ENCODE measurements around the gene FGGY.

The FGGY gene

GRCh38 chr1:59329412-59330053, 32.6 kb downstream of the FGGY start:
- no peak overlapping the region for H3K27ac ChIP-seq
- TF ChIP-seq, protein P1, sequence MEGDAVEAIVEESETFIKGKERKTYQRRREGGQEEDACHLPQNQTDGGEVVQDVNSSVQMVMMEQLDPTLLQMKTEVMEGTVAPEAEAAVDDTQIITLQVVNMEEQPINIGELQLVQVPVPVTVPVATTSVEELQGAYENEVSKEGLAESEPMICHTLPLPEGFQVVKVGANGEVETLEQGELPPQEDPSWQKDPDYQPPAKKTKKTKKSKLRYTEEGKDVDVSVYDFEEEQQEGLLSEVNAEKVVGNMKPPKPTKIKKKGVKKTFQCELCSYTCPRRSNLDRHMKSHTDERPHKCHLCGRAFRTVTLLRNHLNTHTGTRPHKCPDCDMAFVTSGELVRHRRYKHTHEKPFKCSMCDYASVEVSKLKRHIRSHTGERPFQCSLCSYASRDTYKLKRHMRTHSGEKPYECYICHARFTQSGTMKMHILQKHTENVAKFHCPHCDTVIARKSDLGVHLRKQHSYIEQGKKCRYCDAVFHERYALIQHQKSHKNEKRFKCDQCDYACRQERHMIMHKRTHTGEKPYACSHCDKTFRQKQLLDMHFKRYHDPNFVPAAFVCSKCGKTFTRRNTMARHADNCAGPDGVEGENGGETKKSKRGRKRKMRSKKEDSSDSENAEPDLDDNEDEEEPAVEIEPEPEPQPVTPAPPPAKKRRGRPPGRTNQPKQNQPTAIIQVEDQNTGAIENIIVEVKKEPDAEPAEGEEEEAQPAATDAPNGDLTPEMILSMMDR (conservative IDR thresholded peaks at IDR 0.05) = no peak

GRCh38 chr1:59331686-59332620, 35.1 kb downstream of the FGGY start:
- H3K27ac ChIP-seq = no peak overlapping the region
- TF ChIP-seq, protein P1 (conservative IDR thresholded peaks at IDR 0.05) = no peak

DNA sequence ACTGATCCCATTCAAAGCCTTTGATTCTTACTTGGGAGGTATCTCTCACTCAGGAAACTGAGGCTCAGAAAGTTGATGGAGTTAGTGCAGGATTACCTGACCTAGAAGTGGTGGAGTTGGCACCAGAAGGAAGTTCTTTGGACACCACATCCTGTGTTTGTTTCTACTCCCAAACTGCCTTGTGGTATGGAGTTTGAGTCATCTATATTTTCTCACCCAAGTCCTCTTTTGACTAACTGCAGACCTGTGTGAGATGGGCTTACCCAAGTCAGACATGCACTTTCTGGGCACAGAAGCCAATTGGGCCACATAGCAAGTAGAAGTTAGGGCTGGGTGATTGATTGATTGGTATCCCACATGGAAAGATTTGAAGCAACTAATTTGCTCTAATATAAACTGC, 36.1 kb downstream of the FGGY start:
- H3K27ac ChIP-seq = no peak overlapping the region

DNA sequence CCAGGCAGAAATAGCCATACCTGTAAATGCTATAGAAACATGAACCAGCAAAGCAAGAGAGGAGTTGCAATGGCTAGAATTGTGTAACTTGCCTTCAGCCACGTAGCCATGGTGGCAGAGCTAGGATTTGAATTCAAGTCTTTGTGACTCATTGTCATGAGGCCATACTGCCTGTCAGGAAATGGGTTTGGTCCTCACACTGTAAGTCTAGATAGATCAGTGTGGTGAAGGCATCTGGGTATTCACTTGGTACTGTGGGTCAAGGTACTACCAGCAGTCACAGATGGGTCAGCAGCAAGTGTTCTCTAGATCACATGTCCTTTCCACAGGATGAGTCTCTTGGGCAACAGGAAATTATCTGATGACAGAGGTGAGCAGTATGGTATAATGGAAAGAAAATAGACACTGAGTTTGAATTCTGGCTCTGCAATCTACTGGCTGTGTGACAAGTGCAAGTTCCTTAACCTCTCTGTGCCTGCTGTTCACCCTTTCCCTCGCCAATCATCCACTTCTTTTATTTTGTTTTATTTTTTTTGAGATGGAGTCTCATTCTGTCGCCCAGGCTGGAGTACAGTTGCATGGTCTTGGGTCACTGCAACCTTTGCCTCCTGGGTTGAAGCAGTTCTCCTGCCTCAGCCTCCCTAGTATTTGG, 36.9 kb downstream of the FGGY start:
- H3K27ac ChIP-seq = no peak overlapping the region
- TF ChIP-seq, protein P1 (conservative IDR thresholded peaks at IDR 0.05) = no peak

More for the DNA sequence above, 36.1 kb downstream of the FGGY start:
- TF ChIP-seq, protein P1 (conservative IDR thresholded peaks at IDR 0.05) = no peak

DNA sequence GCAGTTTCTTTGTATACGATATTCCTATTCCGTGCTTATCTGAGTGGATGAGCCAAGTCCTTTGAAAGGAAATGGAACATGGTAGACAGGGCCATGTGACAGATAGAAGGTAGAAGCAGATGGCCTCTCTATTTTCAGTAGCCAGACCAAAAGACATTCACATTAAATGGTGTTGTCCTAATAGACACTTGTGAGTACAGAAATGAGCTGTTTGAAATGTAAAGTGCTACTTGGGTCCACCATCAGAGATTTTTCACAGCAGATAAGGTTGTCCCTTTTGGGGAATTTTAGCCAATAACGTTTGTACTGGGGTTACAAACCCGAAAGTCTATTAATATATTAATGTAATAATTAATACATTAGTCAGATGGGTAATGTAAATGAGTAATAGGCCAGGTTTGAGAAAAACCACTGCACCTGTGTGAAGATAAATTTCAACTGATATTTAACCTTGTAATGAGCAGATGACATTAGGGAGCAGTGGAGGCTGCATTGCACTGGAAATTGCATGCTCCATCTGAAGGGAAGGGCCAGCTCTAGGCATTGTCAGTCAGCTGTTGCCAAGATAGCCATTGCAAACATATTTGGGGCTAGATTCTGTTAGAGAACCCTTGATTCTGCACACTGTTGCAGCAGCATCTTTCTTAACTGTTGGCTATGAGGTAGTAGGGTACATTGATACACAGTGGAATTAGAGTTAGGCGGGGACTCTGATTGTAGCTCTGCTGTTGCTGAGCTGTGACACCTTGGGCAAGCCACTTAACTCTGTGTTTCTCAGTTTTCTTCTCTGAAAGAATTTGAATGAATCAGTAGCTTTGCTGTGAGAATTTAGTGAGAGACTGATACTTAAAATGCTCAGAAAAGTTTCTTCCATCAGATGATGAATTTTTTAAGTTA, 43.8 kb downstream of the FGGY start:
- no peak overlapping the region for H3K27ac ChIP-seq
- TF ChIP-seq, protein P1 (conservative IDR thresholded peaks at IDR 0.05) = no peak

DNA sequence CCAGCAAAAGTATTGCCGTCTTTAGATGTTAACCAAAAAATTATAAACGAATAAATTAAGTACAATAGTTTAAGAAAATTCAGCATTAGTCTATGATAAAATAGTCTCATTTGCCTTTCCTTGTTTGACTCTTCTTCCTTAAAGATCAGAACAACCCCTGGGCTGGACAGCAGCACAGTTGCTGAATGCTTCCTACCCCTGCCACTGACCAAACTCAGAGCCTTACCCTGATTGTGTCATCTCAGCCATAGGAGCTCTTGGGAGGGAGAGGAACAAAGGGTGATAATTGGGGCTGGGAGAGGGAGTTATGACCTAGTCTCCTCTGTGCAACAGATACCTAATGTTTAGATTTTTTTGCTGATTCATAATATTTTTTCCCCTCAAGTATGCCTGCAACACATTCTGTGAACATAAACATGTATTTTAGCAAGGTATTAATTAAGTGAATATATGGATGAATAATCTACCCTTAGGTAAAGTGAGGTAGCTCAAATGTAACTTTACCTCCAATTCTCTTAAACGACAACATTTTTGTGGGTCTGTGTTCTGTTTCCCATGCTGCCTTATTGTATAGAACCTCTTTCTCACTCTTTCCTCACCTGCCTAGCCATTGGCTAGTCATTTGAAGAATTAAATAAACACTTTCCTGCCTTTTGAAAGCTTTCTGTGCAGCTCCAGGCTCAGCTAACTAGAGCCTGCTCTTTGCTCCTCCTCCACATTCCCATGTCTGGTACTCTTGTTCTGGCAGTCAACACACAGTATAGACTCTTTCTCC, 46.1 kb downstream of the FGGY start:
- TF ChIP-seq, protein P1 (conservative IDR thresholded peaks at IDR 0.05) = no peak
- H3K27ac ChIP-seq = no peak overlapping the region

Data from VCaP (cell line).